Measurements from ENCODE around the gene KLHL40.

The KLHL40 gene

GRCh38 chr3:42658091-42658770 lies 27.1 kb upstream of the KLHL40 start:
- no peak for DNase-seq

- no peak for DNase-seq
Observed at GRCh38 chr3:42658771-42659390, 26.5 kb upstream of the KLHL40 start.

- DNase-seq = no peak
Observed at GRCh38 chr3:42659451-42660130, 25.7 kb upstream of the KLHL40 start.

GRCh38 chr3:42660131-42660715 lies 25.1 kb upstream of the KLHL40 start:
- DNase-seq = no peak

- no peak for DNase-seq
Observed at GRCh38 chr3:42660898-42661297, 24.4 kb upstream of the KLHL40 start.

- no peak for DNase-seq
Observed at GRCh38 chr3:42661593-42662022, 23.7 kb upstream of the KLHL40 start.

- no peak for DNase-seq
Observed at GRCh38 chr3:42662037-42662812, 23.1 kb upstream of the KLHL40 start.

GRCh38 chr3:42662813-42663535 lies 22.4 kb upstream of the KLHL40 start:
- DNase-seq = no peak

GRCh38 chr3:42663581-42664437 lies 21.5 kb upstream of the KLHL40 start:
- no peak for DNase-seq

GRCh38 chr3:42664438-42664803 lies 20.9 kb upstream of the KLHL40 start:
- DNase-seq = no peak

GRCh38 chr3:42665050-42665878 lies 20.1 kb upstream of the KLHL40 start:
- no peak for DNase-seq

- DNase-seq = no peak
Observed at GRCh38 chr3:42666022-42666421, 19.3 kb upstream of the KLHL40 start.

GRCh38 chr3:42666577-42666998 lies 18.7 kb upstream of the KLHL40 start:
- DNase-seq = no peak

GRCh38 chr3:42667096-42667522 lies 18.2 kb upstream of the KLHL40 start:
- no peak for DNase-seq

- no peak for DNase-seq
Observed at GRCh38 chr3:42667523-42668412, 17.6 kb upstream of the KLHL40 start.

- DNase-seq = no peak
Observed at GRCh38 chr3:42668413-42668760, 16.9 kb upstream of the KLHL40 start.

GRCh38 chr3:42668793-42669217 lies 16.5 kb upstream of the KLHL40 start:
- no peak for DNase-seq

- no peak for DNase-seq
Observed at GRCh38 chr3:42670051-42670576, 15.2 kb upstream of the KLHL40 start.

- DNase-seq = no peak
Observed at GRCh38 chr3:42670670-42671069, 14.7 kb upstream of the KLHL40 start.

Data from NCI-H1105 (cell line).